A549 (cell line): Measurements from ENCODE around the gene ARPC1A. TPM values are rescaled to one million over a fixed set of nuclear protein-coding genes. Genes with fewer than 3 reads are reported as not detected.
"Not testable (repeated sequence)": the region's sequence is repeated elsewhere in the genome, so short reads cannot be mapped to it uniquely, and the experiment has no call there.

ENCODE experiments used
- ATAC-seq, 2 experiments: fragments of 200-7000 bp in 1 of 2; fragments of >200 bp in 1 of 2; cut with Nextera tagmentation in 1 of 2; cut with Tn5 transposase in 1 of 2; 3 replicates each; pipeline versions ENCODE4 v1.8.0 to v1.9.1; 2018 to 2020; ENCODE audit warnings: mild to moderate bottlenecking in 1 of 2, moderate library complexity in 1 of 2
- CTCF ChIA-PET: fragments of 300-600 bp; sonication (Branson Sonifier 250); formaldehyde crosslinking; extraction: SDS; loops from one replicate; lab custom pipeline; 2021; ENCODE audit warnings: antibody characterized with exemption, inconsistent platforms; lab: Yijun Ruan, JAX
- POLR2A ChIA-PET: fragments of 350-600 bp; formaldehyde crosslinking; extraction: SDS; loops from one replicate; lab custom pipeline; 2021; ENCODE audit warnings: antibody characterized with exemption, inconsistent platforms; lab: Yijun Ruan, JAX
- DNase-seq, 2 experiments: peaks; one replicate each; pipeline versions ENCODE4 v3.0.0 to v3.0.0-alpha.2; 2011 to 2016; ENCODE audit warnings: low read depth in 1 of 2, low spot score in 1 of 2
- FAIRE-seq: peaks from 2 replicates; lab custom pipeline; 2011; peaks lifted over from hg19 to GRCh38; lab: Jason Lieb, UNC
- H3K27ac ChIP-seq, 2 experiments: fragments of >200 bp; sonication (Bioruptor Twin); formaldehyde crosslinking; 3 replicates each; pipeline ENCODE4 v1.5.1; 2016 to 2017
- H3K4me1 ChIP-seq: fragments of >200 bp; sonication (Bioruptor Twin); formaldehyde crosslinking; 3 replicates; pipeline ENCODE4 v1.6.1; 2016
- H3K4me2 ChIP-seq: fragments of >200 bp; sonication (Bioruptor Twin); formaldehyde crosslinking; 3 replicates; pipeline ENCODE4 v1.6.1; 2016
- H3K4me3 ChIP-seq: fragments of >200 bp; sonication (Bioruptor Twin); formaldehyde crosslinking; 3 replicates; pipeline ENCODE4 v1.5.1; 2016
- H3K9me3 ChIP-seq: fragments of >200 bp; sonication (Bioruptor Twin); formaldehyde crosslinking; 3 replicates; pipeline ENCODE4 v1.6.1; 2016
- ATOH8 ChIP-seq: fragments of 250-450 bp; sonication (Bioruptor Pico); IDR thresholded peaks from 2 replicates; pipeline ENCODE4 v1.5.0; 2020; ENCODE audit warnings: low read depth, mild to moderate bottlenecking, moderate library complexity
- CBX2 ChIP-seq: fragments of 200-600 bp; sonication (generic); IDR thresholded peaks from 2 replicates; pipeline ENCODE4 v1.6.1; 2016; ENCODE audit warnings: low read depth, mild to moderate bottlenecking, borderline replicate concordance
- CEBPB ChIP-seq, 2 experiments: fragments of >200 bp in 1 of 2; sonication (Bioruptor Twin) in 1 of 2; formaldehyde crosslinking in 1 of 2; IDR thresholded peaks; 2 replicates each; pipeline ENCODE4 v1.6.1; 2012 to 2016
- E2F6 ChIP-seq: IDR thresholded peaks from 2 replicates; pipeline ENCODE4 v1.6.1; 2012; ENCODE audit warnings: low read depth, borderline replicate concordance
- EHF ChIP-seq: fragments of 250-450 bp; sonication (Bioruptor Pico); IDR thresholded peaks from 2 replicates; pipeline ENCODE4 v1.5.0; 2020; ENCODE audit warnings: mild to moderate bottlenecking
- EHMT2 ChIP-seq: fragments of 200-600 bp; sonication (generic); IDR thresholded peaks from 2 replicates; pipeline ENCODE4 v1.6.1; 2016; ENCODE audit warnings: antibody characterized with exemption, low read depth, mild to moderate bottlenecking, moderate library complexity
- ESRRA ChIP-seq: fragments of 150-350 bp; IDR thresholded peaks from 2 replicates; pipeline ENCODE4 v1.6.1; 2014; ENCODE audit warnings: mild to moderate bottlenecking, low read length, borderline replicate concordance
- FOSL2 ChIP-seq, 2 experiments: fragments of 450-650 bp in 1 of 2; fragments of >200 bp in 1 of 2; sonication (Bioruptor Twin) in 1 of 2; formaldehyde crosslinking; IDR thresholded peaks; 2 replicates each; pipeline versions ENCODE4 v1.5.0 to v1.6.1; 2016 to 2020; ENCODE audit warnings: mild to moderate bottlenecking in 1 of 2, moderate library complexity in 1 of 2
- HES2 ChIP-seq: fragments of >200 bp; sonication (Bioruptor Twin); formaldehyde crosslinking; IDR thresholded peaks from 2 replicates; pipeline ENCODE4 v1.6.1; 2016
- HEYL ChIP-seq: fragments of 250-450 bp; sonication (Bioruptor Pico); IDR thresholded peaks from 2 replicates; pipeline ENCODE4 v1.8.0; 2021; ENCODE audit warnings: mild to moderate bottlenecking, moderate library complexity
- HOXB13 ChIP-seq: fragments of 250-450 bp; sonication (Bioruptor Pico); IDR thresholded peaks from 2 replicates; pipeline ENCODE4 v1.5.0; 2020; ENCODE audit warnings: low read depth, mild to moderate bottlenecking, moderate library complexity
- HOXB5 ChIP-seq: fragments of 250-450 bp; sonication (Bioruptor Pico); IDR thresholded peaks from 2 replicates; pipeline ENCODE4 v1.5.0; 2020; ENCODE audit warnings: mild to moderate bottlenecking, moderate library complexity
- JUNB ChIP-seq: fragments of >200 bp; sonication (Bioruptor Twin); formaldehyde crosslinking; IDR thresholded peaks from 2 replicates; pipeline ENCODE4 v1.6.1; 2016
- KDM1A ChIP-seq: fragments of 200-600 bp; sonication (generic); IDR thresholded peaks from 2 replicates; pipeline ENCODE4 v1.6.1; 2016; ENCODE audit warnings: low read depth, mild to moderate bottlenecking
- MAFK ChIP-seq: fragments of 450-650 bp; IDR thresholded peaks from 2 replicates; pipeline ENCODE4 v1.6.1; 2014; ENCODE audit not compliant: partially characterized antibody
- MAZ ChIP-seq: fragments of 150-350 bp; IDR thresholded peaks from 2 replicates; pipeline ENCODE4 v1.6.1; 2014; ENCODE audit warnings: antibody characterized with exemption, low read depth, low read length, borderline replicate concordance
- NPAS2 ChIP-seq: fragments of 250-450 bp; sonication (Bioruptor Pico); IDR thresholded peaks from 2 replicates; pipeline ENCODE4 v1.8.0; 2022; ENCODE audit warnings: mild to moderate bottlenecking, moderate library complexity, borderline replicate concordance
- PHF8 ChIP-seq: fragments of 200-600 bp; sonication (generic); IDR thresholded peaks from 2 replicates; pipeline ENCODE4 v1.6.1; 2016; ENCODE audit warnings: low read depth, mild to moderate bottlenecking, antibody characterized with exemption, moderate library complexity, borderline replicate concordance
- POLR2A ChIP-seq: IDR thresholded peaks from 2 replicates; pipeline ENCODE4 v1.6.1; 2012; ENCODE audit warnings: mild to moderate bottlenecking, low read length
- RARB ChIP-seq: fragments of 250-450 bp; sonication (Bioruptor Pico); IDR thresholded peaks from 2 replicates; pipeline ENCODE4 v1.8.0; 2021; ENCODE audit warnings: mild to moderate bottlenecking, moderate library complexity
- RCOR1 ChIP-seq: fragments of 150-350 bp; IDR thresholded peaks from 2 replicates; pipeline ENCODE4 v1.6.1; 2014; ENCODE audit warnings: antibody characterized with exemption, low read length, low read depth
- RFX5 ChIP-seq: fragments of 450-650 bp; IDR thresholded peaks from 2 replicates; pipeline ENCODE4 v1.7.1; 2014; ENCODE audit warnings: antibody characterized with exemption, mild to moderate bottlenecking, moderate library complexity
- RNF2 ChIP-seq: fragments of 200-600 bp; sonication (generic); IDR thresholded peaks from 2 replicates; pipeline ENCODE4 v1.6.1; 2016; ENCODE audit warnings: low read depth, mild to moderate bottlenecking, antibody characterized with exemption, moderate library complexity, borderline replicate concordance
- TP53 ChIP-seq: fragments of 250-450 bp; sonication (Bioruptor Pico); IDR thresholded peaks from 2 replicates; pipeline ENCODE4 v1.5.0; 2021; ENCODE audit warnings: mild to moderate bottlenecking, moderate library complexity
- ZC3H11A ChIP-seq: fragments of 450-650 bp; IDR thresholded peaks from 2 replicates; pipeline ENCODE4 v1.6.1; 2014; ENCODE audit warnings: antibody characterized with exemption, mild to moderate bottlenecking
- ZNF302 ChIP-seq: fragments of 250-450 bp; sonication (Bioruptor Pico); IDR thresholded peaks from 2 replicates; pipeline ENCODE4 v1.9.0; 2021; ENCODE audit warnings: inconsistent platforms, mild to moderate bottlenecking, moderate library complexity
- ZSCAN20 ChIP-seq: fragments of 250-450 bp; sonication (Bioruptor Pico); IDR thresholded peaks from 2 replicates; pipeline ENCODE4 v1.8.0; 2022; ENCODE audit warnings: mild to moderate bottlenecking, moderate library complexity
- WGBS: methylation state at CpG from one replicate; pipeline ENCODE4 v1.1.6; 2017; ENCODE audit errors: missing lambda C conversion rate; 5-methylcytosine and 5-hydroxymethylcytosine counted together
- polyA plus RNA-seq, 4 experiments: library from polyadenylated mRNA; depleted of rRNA in 3 of 4; stranded (reverse); fragments of >200 nt; fragmentation: RNase III in 1 of 4; extraction: RNeasy Plus Mini Kit Qiagen cat#74134 plus additional on column Dnase treatment in 1 of 4; gene quantifications; 2 replicates in 3 of 4; 3 replicates in 1 of 4; pipeline ENCODE4 v1.2.3, GENCODE V29; 2011 to 2017

ARPC1A gene
- polyA plus RNA-seq, 2 of the 4 experiments (the other 2 are of a cell fraction): 116 to 120 TPM

GRCh38 chr7:99330314-99330961 is 4.7 kb downstream of the ARPC1A start:
- ChIA-PET POLR2A (interaction anchor here (0.8 kb wide), 2 partner anchors 78 to 186 kb away, joined by 3 read pairs; partner anchors contain the start of genes BUD31 and PDAP1), CTCF (interaction anchor here (0.6 to 8.6 kb wide), 3 partner anchors 18 to 116 kb away, joined by 3 to 56 read pairs (median 3); no protein-coding TSS in a partner anchor)
- Histone ChIP-seq H3K4me1 (peaks cover 41% of the 10 kb centered on the region), H3K27ac (peak overlapping the region; percentile 76 to 87), H3K4me2 (peak overlapping the region; percentile 74)
- FAIRE-seq; H3K9me3 ChIP-seq; H3K4me3 ChIP-seq; TF ChIP-seq FOSL2 (IDR thresholded peaks at IDR 0.05): not testable (repeated sequence)
- DNase-seq (peak; percentile 43 to 82), ATAC-seq (peak; percentile 25 to 62; a peak in 4 of 6 replicates)
- TF ChIP-seq FOSL2 (CRISPR knock-in tag; IDR thresholded peaks at IDR 0.05) (peak; percentile 67), MAFK (peak; percentile 99), CEBPB (IDR thresholded peaks at IDR 0.05) (peak in 1 of 2 experiments; percentile 62; a peak in 1 of 4 replicates)
- WGBS: 42% methylated on average over 8 of the region's 8 CpGs

GRCh38 chr7:99331002-99331401 is 5.3 kb downstream of the ARPC1A start:
- TF ChIP-seq JUNB: no peak
- TF ChIP-seq KDM1A: no peak
- POLR2A ChIA-PET: no interaction called here

GRCh38 chr7:99339595-99339994 is 13.9 kb downstream of the ARPC1A start:
- Histone ChIP-seq H3K9me3 (no peaks in the 10 kb centered on the region), H3K4me1 (no peaks in the 10 kb centered on the region), H3K4me2 (no peak overlapping the region), H3K27ac (no peak overlapping the region), H3K4me3 (no peak overlapping the region)
- ATAC-seq: no peak
- FAIRE-seq: no peak
- POLR2A ChIA-PET: interaction anchor here (0.7 kb wide), 1 partner anchor 1142 kb away, joined by 3 read pairs; no protein-coding TSS in a partner anchor
- no peak for DNase-seq
- TF ChIP-seq RCOR1 (no peak), HOXB13 (no peak), ATOH8 (CRISPR knock-in tag) (no peak), RARB (CRISPR knock-in tag) (no peak), MAFK (peak; percentile 70), NPAS2 (no peak), HEYL (CRISPR knock-in tag) (no peak), TP53 (no peak)
- 93% methylated on average over 3 of the region's 3 CpGs for WGBS
- CTCF ChIA-PET: interaction anchor here (1.2 kb wide), 1 partner anchor 27 kb away, joined by 5 read pairs; no protein-coding TSS in a partner anchor

More at GRCh38 chr7:99331002-99331401, 5.3 kb downstream of the ARPC1A start:
- FAIRE-seq (no peak), ATAC-seq (no peak; a peak in 1 of 6 replicates), DNase-seq (no peak)
- peaks cover 41% of the 10 kb centered on the region for H3K4me1 ChIP-seq
- H3K4me3 ChIP-seq: no peak overlapping the region
- H3K9me3 ChIP-seq: no peaks in the 10 kb centered on the region
- H3K4me2 ChIP-seq: peak overlapping the region; percentile 74
- H3K27ac ChIP-seq: peak overlapping the region; percentile 76 to 87
- CTCF ChIA-PET: interaction anchor here (0.6 to 8.6 kb wide), 3 partner anchors 19 to 290 kb away, joined by 3 to 56 read pairs (median 11); no protein-coding TSS in a partner anchor
- WGBS: 79% methylated on average over 2 of the region's 2 CpGs

- Histone ChIP-seq H3K4me2 (no peak overlapping the region), H3K27ac (no peak overlapping the region), H3K9me3 (no peaks in the 10 kb centered on the region), H3K4me1 (no peaks in the 10 kb centered on the region), H3K4me3 (no peak overlapping the region)
- ChIA-PET POLR2A (no interaction called here), CTCF (interaction anchor here (0.9 to 1.2 kb wide), 3 partner anchors 25 to 300 kb away, joined by 3 to 4 read pairs (median 3); no protein-coding TSS in a partner anchor)
- TF ChIP-seq RFX5: no peak
- TF ChIP-seq JUNB: no peak
- no peak for TF ChIP-seq ZC3H11A
- TF ChIP-seq RNF2: no peak
- TF ChIP-seq MAZ: no peak
- TF ChIP-seq PHF8: no peak
- no peak for TF ChIP-seq HES2
- no peak for TF ChIP-seq POLR2A
- no peak for TF ChIP-seq CBX2
- TF ChIP-seq EHMT2: no peak
- no peak for TF ChIP-seq ZSCAN20 (CRISPR knock-in tag)
- no peak for TF ChIP-seq ATOH8 (CRISPR knock-in tag)
- TF ChIP-seq FOSL2 (IDR thresholded peaks at IDR 0.05): no peak
- TF ChIP-seq FOSL2 (CRISPR knock-in tag; IDR thresholded peaks at IDR 0.05): no peak
- no peak for TF ChIP-seq ZNF302
- no peak for TF ChIP-seq ESRRA
- no peak for TF ChIP-seq HEYL (CRISPR knock-in tag)
- TF ChIP-seq CEBPB (IDR thresholded peaks at IDR 0.05): no peak
- TF ChIP-seq E2F6: no peak
- TF ChIP-seq EHF: no peak
- TF ChIP-seq HOXB5 (CRISPR knock-in tag): no peak
- ATAC-seq: no peak
- FAIRE-seq: no peak
- DNase-seq: no peak
- WGBS: 97% methylated on average over 3 of the region's 3 CpGs
Observed at GRCh38 chr7:99340659-99341058, 15.0 kb downstream of the ARPC1A start.
